ENCODE results near the gene PTP4A2.
"Not testable (repeated sequence)": the region's sequence is repeated elsewhere in the genome, so short reads cannot be mapped to it uniquely, and the experiment has no call there.

PTP4A2 gene

DNA sequence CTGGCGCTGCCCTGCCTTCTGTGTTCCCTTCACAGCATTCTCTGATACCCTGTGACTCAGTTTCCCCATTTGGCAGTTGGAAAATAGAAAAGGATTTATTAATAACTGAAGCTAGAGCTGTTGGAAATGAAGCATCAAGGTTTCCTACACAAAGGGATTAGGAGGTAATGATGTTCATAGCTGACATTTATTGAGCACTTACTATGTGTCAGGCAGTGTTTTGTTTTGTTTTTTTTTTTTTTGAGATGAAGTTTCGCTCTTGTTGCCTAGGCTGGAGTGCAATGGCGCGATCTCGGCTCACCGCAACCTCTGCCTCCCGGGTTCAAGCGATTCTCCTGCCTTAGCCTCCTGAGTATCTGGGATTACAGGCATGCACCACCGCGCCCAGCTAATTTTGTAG is 7.5 kb upstream of the PTP4A2 start:
- not testable (repeated sequence) for DNase-seq

DNA sequence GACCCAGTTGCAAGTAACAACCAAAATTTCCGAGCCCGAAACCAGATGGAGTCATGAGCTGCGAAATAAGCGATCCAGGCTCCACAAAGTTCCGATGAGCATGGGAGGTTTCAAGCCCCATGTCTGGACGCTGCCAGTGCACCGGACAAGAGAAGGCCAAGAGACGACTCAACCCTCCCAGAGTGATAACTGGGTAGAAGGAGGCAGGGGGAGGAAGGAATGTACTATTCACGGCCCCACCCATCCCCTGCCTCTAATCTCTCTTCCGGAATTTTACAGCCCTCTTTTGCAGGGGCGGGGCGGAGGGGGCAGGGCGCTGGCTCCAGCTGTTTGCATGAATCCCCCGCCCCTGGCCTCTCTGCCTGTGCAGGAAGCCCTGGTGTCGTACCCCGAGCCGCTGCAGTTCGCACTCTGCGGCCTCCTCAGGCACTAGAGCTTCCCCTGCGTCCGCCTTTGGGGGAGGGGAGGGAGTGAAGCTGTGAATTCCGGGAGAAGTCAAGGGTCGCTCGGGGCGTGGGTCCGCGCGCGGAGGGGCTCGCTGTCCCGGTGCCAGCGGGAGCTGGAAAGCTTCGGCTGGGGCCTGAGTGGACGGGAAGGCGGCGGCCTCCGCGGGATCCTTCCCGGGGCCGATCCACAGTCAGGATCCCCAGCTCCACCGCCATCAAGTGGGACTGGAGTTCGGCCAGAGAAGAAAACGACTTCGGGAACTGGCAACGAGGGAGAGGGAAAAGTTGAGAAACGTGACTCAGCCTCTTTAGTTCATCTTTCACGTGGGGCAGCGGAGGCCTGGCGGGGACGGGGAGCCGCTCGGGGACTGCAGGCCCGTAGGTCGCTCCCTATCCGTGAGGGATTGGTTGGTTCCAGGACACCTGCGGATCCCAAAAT is 6.3 kb upstream of the PTP4A2 start:
- no peak for DNase-seq

DNA sequence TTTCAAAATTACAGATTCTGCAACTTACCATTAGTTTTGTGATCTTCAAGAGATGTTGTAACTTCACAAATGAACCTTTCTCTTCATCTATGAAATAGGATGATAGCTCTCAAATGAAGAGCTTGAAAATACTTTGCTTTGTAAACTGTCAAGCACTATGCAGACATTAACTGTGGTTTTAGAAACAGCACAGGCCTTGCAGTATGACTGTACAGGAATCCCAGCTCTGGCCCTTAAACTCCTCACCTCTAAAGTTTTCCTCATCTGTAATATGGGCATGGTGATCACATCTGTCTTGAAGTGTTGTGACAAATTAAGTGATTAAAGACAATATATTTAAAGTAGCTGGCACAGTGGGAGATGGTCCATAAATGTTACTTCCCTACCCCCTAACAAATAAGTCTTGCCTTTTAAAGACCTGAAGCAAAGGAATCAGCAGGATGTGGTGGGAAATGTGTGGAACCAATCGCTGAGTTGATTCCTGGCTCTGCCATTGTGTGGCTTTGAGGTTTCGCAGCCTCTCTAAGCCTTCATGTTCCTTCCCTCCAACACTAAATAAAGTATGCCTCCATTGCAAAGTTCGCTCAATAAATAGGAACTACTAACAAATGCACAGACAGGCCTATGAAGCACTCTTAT is 5.5 kb upstream of the PTP4A2 start:
- DNase-seq: no peak

DNA sequence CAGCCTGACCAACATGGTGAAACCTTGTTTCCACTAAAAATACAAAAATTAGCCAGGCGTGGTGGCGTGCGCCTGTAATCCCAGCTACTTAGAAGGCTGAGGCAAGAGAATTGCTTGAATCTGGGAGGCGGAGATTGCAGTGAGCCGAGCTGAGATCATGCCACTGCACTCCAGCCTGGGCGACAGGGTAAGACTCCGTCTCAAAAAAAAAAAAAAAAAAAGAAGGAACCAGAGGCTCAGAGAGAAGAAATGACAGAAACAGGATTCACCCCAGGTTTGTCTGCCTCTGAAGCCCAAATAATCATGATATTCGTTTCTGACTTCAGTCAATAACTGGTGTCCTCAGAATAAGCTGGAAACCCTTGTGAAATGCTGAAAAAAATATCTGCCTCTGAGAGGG is 3.9 kb upstream of the PTP4A2 start:
- DNase-seq: not testable (repeated sequence)

DNA sequence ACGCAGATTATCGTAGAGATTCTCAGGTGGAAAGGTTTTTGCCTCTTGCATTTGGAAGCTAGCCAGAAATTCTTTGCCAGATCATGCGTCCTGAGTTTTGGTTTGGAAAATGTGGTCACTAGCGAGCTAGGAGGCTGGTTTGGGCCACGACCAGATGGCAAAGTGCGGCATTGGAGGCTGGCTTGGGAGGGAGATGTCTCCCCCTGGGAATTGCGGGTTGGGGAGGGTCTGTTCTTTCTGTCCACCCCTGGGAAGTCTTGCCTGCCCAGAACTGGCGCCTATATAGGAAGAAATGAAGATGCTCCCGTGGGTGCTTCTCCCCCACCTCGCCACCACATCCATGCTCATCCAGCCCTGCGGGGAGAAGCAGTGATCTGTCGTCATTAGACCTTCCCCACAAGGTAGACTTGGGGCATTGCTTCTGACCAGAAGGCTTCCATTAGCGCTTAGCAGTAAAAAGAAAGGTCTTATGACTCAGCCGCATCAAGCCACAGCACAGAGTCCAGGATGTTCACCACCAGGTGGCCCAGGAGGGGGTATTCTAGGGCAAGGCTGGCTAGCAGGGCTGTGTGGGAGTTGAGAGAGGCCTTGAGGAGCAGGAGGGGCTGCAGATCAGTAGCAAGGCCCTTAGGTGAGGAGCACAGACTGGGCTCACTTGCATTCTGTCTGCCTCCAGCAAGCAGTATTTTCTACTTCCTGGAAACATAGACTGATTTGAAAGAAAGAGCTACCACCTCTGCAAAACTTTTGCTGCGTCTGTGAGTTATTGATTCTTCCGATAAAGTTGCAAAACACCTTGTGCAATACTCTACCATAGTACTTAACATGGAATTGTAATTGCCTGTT is 1.5 kb upstream of the PTP4A2 start:
- no peak for DNase-seq

DNA sequence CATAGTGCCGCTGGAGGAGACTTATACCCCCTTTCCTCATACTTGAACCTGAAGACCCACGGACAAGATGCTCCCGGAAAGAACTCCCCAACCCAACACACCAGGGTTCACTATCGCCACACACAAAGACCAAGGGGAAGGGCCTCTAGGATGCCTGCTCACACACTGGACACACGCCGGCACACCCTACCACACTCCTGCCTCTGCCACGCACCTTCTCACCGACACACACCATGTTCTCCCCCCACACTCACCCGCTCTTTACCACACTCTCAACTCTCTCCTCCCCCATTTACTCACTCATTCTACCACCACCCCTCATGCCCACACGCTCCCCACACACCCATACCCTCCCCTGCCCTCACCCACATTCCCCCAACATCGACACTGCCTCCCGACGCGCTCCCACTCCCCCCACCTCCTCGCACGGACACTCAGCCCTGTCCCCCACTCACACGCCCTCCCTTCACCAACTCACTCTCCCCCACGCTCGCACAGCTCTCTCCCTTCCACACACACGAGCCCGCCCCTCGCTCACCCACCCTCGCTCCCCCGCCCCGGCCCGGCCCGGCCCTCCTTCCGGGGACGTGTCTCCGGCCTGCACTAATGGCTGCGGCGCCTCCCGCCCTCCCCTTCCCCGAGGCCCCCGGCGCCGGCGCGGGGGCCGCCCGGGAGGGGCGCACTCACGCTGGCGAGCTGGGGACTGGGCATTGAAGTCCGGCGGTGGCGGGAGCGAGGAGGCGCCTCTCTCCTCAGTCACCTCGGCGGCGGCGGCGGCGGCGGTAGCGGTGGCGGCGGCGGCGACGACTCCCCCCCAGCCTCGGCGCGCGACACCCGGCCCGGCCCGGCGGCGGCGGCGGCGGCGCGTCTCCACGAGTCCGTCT is 626 bp downstream of the PTP4A2 start:
- DNase-seq: no peak

DNA sequence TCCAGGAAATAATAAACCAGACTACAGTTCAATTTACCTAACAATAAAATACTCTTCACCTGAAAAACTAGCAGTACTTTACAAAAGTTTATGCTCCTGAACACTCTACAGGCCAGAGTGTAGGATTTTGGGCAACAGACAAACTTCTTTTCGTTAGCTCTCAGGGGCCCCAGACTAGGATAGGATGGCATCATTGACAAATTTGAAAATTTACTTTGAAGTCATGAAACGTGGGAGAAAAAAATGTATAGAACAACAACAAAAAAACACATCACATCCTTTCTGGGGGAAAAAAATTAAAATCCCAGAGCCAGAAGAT is 1.2 kb downstream of the PTP4A2 start:
- DNase-seq: no peak

DNA sequence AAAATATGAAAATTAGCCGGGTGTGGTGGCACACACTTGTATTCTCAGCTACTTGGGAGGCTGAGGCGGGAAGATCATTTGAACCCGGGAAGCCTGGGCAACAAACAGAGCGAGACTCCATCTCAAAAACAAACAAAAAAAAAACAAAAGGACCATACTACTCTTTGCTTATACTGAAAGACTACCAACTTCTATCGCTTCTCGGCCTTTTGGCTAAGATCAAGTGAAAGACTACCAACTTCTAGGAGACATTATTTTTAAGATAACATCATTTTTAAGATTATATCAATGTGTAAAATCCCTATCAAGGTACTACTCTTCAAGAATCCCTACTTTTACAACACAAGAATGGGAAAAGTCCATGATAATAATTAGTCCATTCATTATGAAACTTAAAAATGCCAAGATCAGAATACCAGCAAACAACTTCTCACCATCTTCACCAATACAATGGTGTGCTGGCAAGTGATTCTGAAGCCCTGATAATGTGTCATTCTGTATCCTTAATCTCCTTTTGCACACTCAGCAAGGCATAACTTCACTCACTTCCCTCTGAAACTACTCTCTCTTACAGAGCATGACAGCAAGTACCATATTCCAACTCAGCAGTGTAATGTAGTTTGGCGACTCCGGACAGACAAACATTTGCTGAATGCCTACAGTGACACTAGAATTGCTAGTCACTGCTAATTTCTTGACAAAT is 1.7 kb downstream of the PTP4A2 start:
- DNase-seq: no peak

DNA sequence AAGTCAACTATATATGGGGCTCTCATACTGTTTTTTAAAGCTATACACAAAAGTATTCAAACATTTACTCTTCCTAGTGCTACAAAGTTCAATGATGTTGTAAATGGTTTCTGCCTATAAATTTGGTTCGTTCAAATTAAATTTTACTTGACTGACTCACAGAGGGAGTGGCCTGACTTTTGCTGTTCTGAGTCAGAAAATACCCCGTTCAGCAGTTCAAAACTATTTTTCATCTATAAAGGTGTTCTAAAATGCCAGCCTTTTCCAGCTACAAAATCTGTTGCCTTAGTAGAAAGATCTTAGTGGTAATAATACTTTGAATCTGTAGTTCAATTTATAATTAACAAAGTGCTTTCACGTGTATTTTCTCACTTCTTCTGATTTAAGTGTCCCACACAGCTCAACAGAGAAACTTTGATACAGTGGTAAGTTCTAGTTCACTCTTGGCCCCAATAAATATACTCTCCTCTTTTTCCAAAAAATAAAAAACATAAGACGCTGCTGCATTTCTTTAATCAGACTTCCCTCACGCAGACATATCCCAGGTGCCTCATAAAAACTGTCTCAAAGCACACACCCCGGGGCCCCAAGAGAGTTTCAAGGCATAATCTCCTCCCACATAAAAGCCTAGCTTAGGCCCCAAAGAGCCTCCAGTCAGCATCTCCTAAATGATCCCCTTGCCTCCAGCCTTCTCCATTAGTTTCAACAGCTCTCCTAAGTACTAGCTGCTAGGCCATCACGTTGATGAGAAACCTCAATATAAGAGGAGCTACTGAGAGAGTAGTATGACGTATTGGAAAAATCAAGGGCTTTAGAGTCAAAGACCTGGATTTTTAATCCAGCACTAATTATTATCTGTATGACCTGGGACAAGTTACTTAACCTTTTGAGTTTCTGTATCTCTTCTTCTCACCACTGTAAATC is 3.2 kb downstream of the PTP4A2 start:
- DNase-seq: no peak

DNA sequence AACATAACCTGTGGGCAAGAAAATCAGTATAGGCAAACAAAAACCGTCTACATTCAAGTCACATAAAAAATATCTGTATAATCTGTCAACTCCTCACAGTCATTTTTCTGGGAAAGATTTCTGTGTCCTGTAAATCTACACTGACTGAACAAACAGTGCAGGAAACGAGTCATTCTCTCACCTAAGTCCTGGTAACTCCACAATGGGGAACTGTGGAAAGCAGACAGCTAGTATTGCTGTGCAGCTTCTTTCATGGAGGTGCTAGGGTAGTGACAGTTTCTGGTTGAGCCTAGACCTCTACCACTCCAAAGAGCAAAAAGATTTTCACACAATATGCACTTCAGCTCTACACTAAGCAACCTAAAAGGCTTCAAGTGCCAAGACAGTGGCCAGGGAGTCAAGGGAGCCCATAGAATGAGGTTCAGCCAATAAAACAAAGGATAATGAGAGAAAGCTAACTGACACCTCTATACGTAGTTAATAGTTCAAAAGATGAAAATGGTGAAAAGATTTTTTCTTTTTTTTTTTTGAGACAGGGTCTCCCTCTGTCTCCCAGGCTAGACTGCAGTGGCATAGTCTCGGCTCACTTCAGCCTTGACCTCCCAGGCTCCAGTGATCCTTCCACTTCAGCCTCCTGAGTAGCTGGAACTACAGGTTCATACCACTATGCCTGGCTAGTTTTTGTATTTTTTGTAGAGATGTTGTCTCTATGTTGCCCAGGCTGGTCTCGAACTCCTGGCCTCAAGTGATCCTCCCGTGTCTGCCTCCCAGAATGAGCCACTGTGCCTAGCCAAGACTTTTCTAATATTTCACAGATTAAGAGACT is 5.5 kb downstream of the PTP4A2 start:
- no peak for DNase-seq

DNA sequence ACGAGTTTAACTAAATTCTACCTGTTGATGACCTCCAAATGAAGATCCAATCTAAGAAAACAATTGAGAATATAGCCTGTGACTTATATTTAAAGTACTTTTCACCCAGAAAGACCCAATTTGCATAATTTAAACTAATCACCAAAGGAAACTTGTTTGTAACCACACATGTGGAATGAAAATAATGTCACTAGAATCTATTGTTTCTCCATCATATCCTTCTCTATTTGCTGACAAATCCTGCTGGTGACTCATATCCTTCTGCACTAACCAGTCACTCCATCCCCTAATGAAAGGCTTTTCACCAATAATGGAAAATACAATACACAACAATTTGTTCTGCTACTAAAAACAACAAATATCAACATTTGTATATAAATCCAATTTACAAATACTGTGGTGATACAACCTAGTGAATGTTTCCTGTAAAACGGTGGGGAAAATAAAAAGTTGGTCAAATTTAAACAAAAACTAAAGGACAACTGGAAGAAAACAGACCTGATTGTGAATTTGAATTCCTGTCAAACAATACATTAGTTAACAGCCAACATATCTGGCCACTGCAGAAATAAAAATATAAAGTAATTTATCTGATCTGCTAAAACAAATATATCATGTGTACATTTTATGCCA is 6.5 kb downstream of the PTP4A2 start:
- no peak for DNase-seq

DNA sequence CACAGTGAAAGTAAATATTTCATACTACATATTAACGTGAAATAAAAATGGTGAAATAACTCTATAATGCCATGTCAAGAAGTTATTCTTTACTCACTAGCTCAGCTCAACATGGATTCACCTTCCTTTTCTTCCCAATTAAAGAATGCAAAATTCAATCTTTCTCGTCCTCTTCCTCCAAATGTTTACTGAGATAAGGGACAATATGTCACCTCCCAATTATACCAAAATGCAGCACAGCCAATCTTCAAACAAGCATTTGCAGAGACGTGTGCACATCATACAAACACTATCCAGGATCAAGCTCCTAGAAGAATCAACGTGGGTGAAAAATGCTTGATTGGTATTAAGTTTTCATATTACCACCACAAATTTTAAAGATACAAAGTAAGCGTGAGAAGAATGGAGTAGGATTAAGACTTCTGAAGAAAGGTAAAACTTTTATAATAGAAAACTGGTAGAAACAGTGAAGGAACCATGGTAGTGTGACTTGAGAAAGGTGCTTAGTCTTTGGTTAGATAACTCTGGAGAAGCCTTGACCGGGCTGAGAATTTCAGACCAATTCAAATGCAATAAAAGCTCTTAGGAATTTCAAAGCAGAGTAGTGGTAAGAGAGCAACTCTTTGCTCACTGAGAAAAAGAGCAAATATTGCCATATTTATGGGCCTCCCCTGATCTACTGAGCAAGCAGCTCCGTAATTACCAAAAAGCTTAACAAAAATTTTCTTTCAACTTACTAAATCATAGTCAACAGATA is 7.2 kb downstream of the PTP4A2 start:
- no peak for DNase-seq

DNA sequence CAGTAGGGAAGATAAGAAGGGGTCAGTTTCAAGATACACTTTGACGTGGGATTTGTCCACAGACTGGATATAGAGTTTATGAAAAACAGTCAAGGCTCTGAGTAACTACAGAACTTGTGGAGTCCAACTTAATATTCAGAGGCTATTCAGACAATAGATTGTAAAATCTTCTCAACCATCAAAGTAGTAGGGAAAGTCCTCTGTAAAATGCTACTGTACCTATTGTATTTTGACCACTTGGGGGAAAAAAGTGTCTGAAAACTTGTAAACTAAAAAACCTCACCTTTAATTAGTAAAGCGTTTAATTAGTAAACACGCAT is 10.5 kb downstream of the PTP4A2 start:
- no peak for DNase-seq

DNA sequence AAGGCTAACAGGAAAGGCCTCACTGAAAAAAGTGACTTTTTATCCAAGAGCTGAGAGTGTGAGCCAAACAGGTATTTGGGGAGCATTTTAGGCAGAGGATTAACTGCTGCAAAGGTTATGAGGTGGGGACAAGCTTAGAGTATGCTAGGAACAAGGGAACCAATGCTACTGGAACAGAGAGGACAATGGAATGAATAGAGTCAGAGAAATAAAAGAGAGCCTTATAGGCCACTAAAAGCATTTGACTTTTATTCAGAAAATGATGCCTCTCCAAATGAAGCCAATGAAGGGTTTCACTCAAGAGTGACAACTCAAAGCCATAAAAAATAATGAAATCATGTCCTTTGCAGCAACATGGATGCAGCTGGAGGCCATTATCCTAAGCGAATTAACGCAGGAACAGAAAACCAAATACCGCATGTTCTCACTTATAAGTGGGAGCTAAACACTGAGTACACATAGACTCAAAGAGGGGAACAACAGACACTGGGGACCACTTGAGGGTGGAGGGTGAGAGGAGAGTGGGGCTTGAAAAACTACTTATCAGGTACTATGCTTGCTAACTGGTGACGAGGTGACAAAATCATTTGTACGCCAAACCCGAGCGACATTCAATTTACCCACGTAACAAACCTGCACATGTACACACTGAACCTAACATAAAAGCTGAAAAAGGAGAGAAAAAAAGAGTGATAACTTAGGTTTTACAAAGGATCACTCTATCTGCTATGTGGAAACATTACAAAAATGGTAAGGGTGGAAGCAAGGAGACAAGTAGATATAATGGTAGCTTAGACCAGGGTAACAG is 11.1 kb downstream of the PTP4A2 start:
- no peak for DNase-seq

DNA sequence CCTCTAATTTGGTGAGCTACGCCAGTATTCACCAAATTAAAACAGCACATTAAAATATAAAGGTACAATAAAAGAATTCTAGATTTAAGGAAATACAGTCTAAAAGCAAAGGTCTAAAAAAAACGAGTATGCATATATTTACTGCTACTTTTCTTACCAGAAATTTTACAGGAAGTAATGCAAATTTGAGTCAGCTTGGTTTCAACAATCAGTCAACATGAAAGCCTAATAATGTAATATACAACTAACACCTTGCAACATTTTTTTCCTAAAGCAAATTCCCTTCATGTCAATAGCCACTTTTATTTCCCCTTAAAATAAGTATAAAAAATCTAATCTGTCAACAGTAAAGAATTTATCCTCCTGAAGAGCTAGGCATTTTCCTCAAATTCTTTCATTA is 11.9 kb downstream of the PTP4A2 start:
- DNase-seq: no peak

DNA sequence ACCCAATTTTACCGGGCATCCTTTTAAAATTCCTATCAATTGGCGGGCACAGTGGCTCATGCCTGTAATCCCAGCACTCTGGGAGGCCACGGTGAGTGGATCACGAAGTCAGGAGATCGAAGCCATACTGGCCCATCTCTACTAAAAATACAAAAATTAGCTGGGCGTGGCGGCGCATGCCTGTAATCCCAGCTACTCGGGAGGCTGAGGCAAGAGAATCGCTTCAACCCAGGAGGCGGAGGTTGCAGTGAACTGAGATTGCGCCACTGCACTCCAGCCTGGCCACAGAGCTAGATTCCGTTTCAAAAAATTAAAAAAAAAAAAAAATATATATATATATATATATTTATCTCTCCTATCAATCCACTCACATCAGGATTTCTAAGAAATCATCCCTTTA is 12.3 kb downstream of the PTP4A2 start:
- not testable (repeated sequence) for DNase-seq

DNA sequence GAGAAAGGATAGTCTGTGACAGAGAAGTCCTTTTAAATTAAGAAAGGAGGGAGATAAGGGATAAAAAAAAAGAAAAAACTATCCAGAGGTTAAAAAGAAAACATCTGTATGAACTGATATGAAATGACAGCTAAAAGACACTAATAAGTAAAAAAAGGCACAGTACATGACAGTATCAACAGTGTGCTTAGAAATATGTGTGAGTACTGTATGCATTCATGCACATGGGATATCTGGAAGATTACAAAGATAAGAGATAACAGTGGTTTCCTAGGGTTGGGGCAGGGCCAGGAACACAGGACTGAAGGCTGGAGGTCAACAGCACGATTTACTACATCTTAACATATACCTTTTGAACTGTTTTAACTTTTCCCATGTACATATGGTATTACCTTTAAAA is 13.3 kb downstream of the PTP4A2 start:
- no peak for DNase-seq
